MM.1S (cell line): ENCODE results near the gene MAML1.

Experiments
- DNase-seq: peaks from one replicate; pipeline ENCODE4 v3.0.0-alpha.2; 2015
- H2AFZ ChIP-seq: fragments of 300-600 bp; sonication (generic); 2 replicates; pipeline ENCODE4 v1.6.0; 2016; ENCODE audit warnings: antibody characterized with exemption, low read length
- H3F3A ChIP-seq: fragments of 300-600 bp; sonication (generic); 2 replicates; pipeline ENCODE4 v1.6.1; 2016; ENCODE audit warnings: mild to moderate bottlenecking, antibody characterized with exemption, low read length, moderate library complexity, mixed read lengths; ENCODE audit not compliant: insufficient read depth
- H3K27ac ChIP-seq: fragments of 300-600 bp; sonication (generic); 2 replicates; pipeline ENCODE4 v1.5.1; 2016; ENCODE audit warnings: mild to moderate bottlenecking, low read length
- H3K27me3 ChIP-seq: fragments of 300-600 bp; sonication (generic); replicated peaks from 2 replicates; pipeline ENCODE4 v1.6.0; 2016; ENCODE audit warnings: low read length; ENCODE audit not compliant: insufficient read depth
- H3K36me3 ChIP-seq: fragments of 300-600 bp; sonication (generic); replicated peaks from 2 replicates; pipeline ENCODE4 v1.6.1; 2016; ENCODE audit warnings: mild to moderate bottlenecking, low read length, mixed read lengths; ENCODE audit not compliant: insufficient read depth
- H3K4me1 ChIP-seq: fragments of 300-600 bp; sonication (generic); 2 replicates; pipeline ENCODE4 v1.6.1; 2016; ENCODE audit warnings: low read length, mixed read lengths
- H3K4me2 ChIP-seq: fragments of 300-600 bp; sonication (generic); 2 replicates; pipeline ENCODE4 v1.6.0; 2016; ENCODE audit warnings: low read depth, low read length
- H3K4me3 ChIP-seq: fragments of 300-600 bp; sonication (generic); 2 replicates; pipeline ENCODE4 v1.5.1; 2016; ENCODE audit warnings: low read length, mixed read lengths
- H3K79me2 ChIP-seq: fragments of 300-600 bp; sonication (generic); 2 replicates; pipeline ENCODE4 v1.6.1; 2016; ENCODE audit warnings: mixed run types, low read length, mixed read lengths
- H3K9ac ChIP-seq: fragments of 300-600 bp; sonication (generic); 2 replicates; pipeline ENCODE4 v1.6.1; 2016; ENCODE audit warnings: low read length, mixed read lengths
- H3K9me2 ChIP-seq: fragments of 300-600 bp; sonication (generic); replicated peaks from 2 replicates; pipeline ENCODE4 v1.6.1; 2016; ENCODE audit warnings: mild to moderate bottlenecking, low read length, mixed read lengths; ENCODE audit not compliant: insufficient read depth
- H3K9me3 ChIP-seq: fragments of 300-600 bp; sonication (generic); replicated peaks from 2 replicates; pipeline ENCODE4 v1.6.1; 2016; ENCODE audit warnings: mild to moderate bottlenecking, low read length, mixed read lengths; ENCODE audit not compliant: insufficient read depth
- H4K20me1 ChIP-seq: fragments of 300-600 bp; sonication (generic); 2 replicates; pipeline ENCODE4 v1.6.1; 2016; ENCODE audit warnings: mild to moderate bottlenecking, low read length, moderate library complexity, mixed read lengths; ENCODE audit not compliant: insufficient read depth
- CTCF ChIP-seq: fragments of 300-600 bp; sonication (generic); IDR thresholded peaks from 2 replicates; pipeline ENCODE4 v1.5.1; 2016; ENCODE audit warnings: antibody characterized with exemption, low read length, mixed read lengths
- EZH2 ChIP-seq: fragments of 300-600 bp; sonication (generic); optimal IDR thresholded peaks from 2 replicates; pipeline ENCODE3; 2017; ENCODE audit warnings: low read depth, mild to moderate bottlenecking, antibody characterized with exemption, low read length, mixed read lengths
- EZH2phosphoT487 ChIP-seq: fragments of 300-600 bp; sonication (generic); IDR thresholded peaks from 2 replicates; pipeline ENCODE4 v1.6.1; 2018; ENCODE audit warnings: antibody characterized with exemption, low read length

MAML1 gene

GRCh38 chr5:179697993-179698934, 34.4 kb upstream of the MAML1 start:
- Histone ChIP-seq H3K27me3 (no peaks in the 10 kb centered on the region), H2AFZ (peak overlapping the region; percentile 69), H3K79me2 (peaks cover 49% of the 10 kb centered on the region), H3K4me3 (peak overlapping the region; percentile 92), H3K36me3 (peaks cover 3% of the 10 kb centered on the region; the same call in 1 of the 2 replicates), H4K20me1 (peaks cover under 1% of the 10 kb centered on the region), H3K9me3 (no peaks in the 10 kb centered on the region), H3F3A (no peaks in the 10 kb centered on the region; the same call in 1 of the 2 replicates), H3K9me2 (no peaks in the 10 kb centered on the region), H3K27ac (peak overlapping the region; percentile 90), H3K4me2 (peak overlapping the region; percentile 81), H3K9ac (peak overlapping the region; percentile 99), H3K4me1 (0 out of 2 replicates have a peak, but pooled peaks cover 4% of the 10 kb centered on the region)
- peak; percentile 99 for DNase-seq
- no peak for TF ChIP-seq EZH2phosphoT487
- TF ChIP-seq CTCF = no peak
- no peak for TF ChIP-seq EZH2

GRCh38 chr5:179698935-179699615, 33.5 kb upstream of the MAML1 start, which contains the start of gene CANX:
Gene CANX, plus strand, starts transcription at chr5:179698967. Its CDS starts 6,715 bp downstream, at chr5:179705682.
- Histone ChIP-seq H3F3A (no peaks in the 10 kb centered on the region; the same call in 1 of the 2 replicates), H4K20me1 (peaks cover 9% of the 10 kb centered on the region), H3K9me2 (no peaks in the 10 kb centered on the region), H3K4me1 (0 out of 2 replicates have a peak, but pooled peaks cover 4% of the 10 kb centered on the region), H3K9me3 (no peaks in the 10 kb centered on the region), H3K9ac (peak within 1 kb of the TSS; percentile 99), H3K4me3 (peak within 1 kb of the TSS; percentile 92), H3K79me2 (peaks cover 57% of the 10 kb centered on the region), H3K4me2 (peak within 1 kb of the TSS; percentile 81), H2AFZ (peak within 1 kb of the TSS; percentile 69), H3K27ac (peak within 1 kb of the TSS; percentile 90), H3K36me3 (peaks cover 9% of the 10 kb centered on the region; the same call in 1 of the 2 replicates), H3K27me3 (no peaks in the 10 kb centered on the region)
- no peak for TF ChIP-seq EZH2
- TF ChIP-seq EZH2phosphoT487 = no peak
- no peak for TF ChIP-seq CTCF
- DNase-seq = peak; percentile 13

- H2AFZ ChIP-seq = peak overlapping the region; percentile 27; the same call in 1 of the 2 replicates
- H3K27me3 ChIP-seq = no peaks in the 10 kb centered on the region
- no peaks in the 10 kb centered on the region for H3K9me3 ChIP-seq
- no peaks in the 10 kb centered on the region; the same call in 1 of the 2 replicates for H3F3A ChIP-seq
- peaks cover 64% of the 10 kb centered on the region for H3K79me2 ChIP-seq
- DNase-seq = peak; percentile 38
- peak overlapping the region; percentile 79 for H3K4me2 ChIP-seq
- no peaks in the 10 kb centered on the region for H3K9me2 ChIP-seq
- peak overlapping the region; percentile 92 for H3K4me3 ChIP-seq
- H3K27ac ChIP-seq = peak overlapping the region; percentile 79; the same call in 1 of the 2 replicates
- peaks cover 9% of the 10 kb centered on the region; the same call in 1 of the 2 replicates for H3K36me3 ChIP-seq
- no peak for TF ChIP-seq EZH2phosphoT487
- TF ChIP-seq CTCF = no peak
- no peak for TF ChIP-seq EZH2
- 0 out of 2 replicates have a peak, but pooled peaks cover 4% of the 10 kb centered on the region for H3K4me1 ChIP-seq
- H4K20me1 ChIP-seq = peaks cover 9% of the 10 kb centered on the region
- H3K9ac ChIP-seq = peak overlapping the region; percentile 99
Measured at GRCh38 chr5:179699616-179700237, 32.9 kb upstream of the MAML1 start.
